LNCAP (cell line): ENCODE data around the gene THEM5.

Experiments used
- CTCF ChIP-seq: fragments of 450-650 bp; IDR thresholded peaks from 2 replicates; pipeline ENCODE4 v1.5.1; 2017; ENCODE audit warnings: mild to moderate bottlenecking

The THEM5 gene

GRCh38 chr1:151853411-151853943 lies at the start of gene THEM5:
TSS of gene THEM5 (minus strand) at chr1:151853712. CDS start at chr1:151853565, 147 bp downstream.
- no peak for TF ChIP-seq CTCF

- TF ChIP-seq CTCF = no peak
These were observed 49.3 kb upstream of the THEM5 start for GRCh38 chr1:151902858-151903257.

GRCh38 chr1:151898519-151898991 lies 45.0 kb upstream of the THEM5 start:
- TF ChIP-seq CTCF = no peak

- TF ChIP-seq CTCF = no peak
These were observed 44.5 kb upstream of the THEM5 start for GRCh38 chr1:151897991-151898431.

GRCh38 chr1:151893176-151893924 lies 39.8 kb upstream of the THEM5 start:
- no peak for TF ChIP-seq CTCF

- no peak for TF ChIP-seq CTCF
These were observed 38.7 kb upstream of the THEM5 start for GRCh38 chr1:151892190-151892589.

GRCh38 chr1:151891512-151891911 lies 38.0 kb upstream of the THEM5 start:
- no peak for TF ChIP-seq CTCF
